IMR-90 (cell line): ENCODE results near the gene ZBTB44. TPM values are rescaled to one million over a fixed set of nuclear protein-coding genes. Genes with fewer than 3 reads are reported as not detected.
"Not testable (repeated sequence)": the region's sequence is repeated elsewhere in the genome, so short reads cannot be mapped to it uniquely, and the experiment has no call there.

ENCODE experiments used
- ATAC-seq: fragments of 200-7000 bp; cut with Tn5 transposase; 2 replicates; pipeline ENCODE4 v1.9.1; 2020; ENCODE audit warnings: low read depth, mild to moderate bottlenecking, moderate library complexity
- BruUV-seq: library from RNA; stranded (reverse); fragments of 400-500 nt; replicated peaks from 2 replicates; lab custom pipeline; 2021; lab: Mats Ljungman, UMichigan
- CTCF ChIA-PET: fragments of 300-600 bp; formaldehyde crosslinking; extraction: SDS; loops from one replicate; lab custom pipeline; 2021; ENCODE audit warnings: antibody characterized with exemption; lab: Yijun Ruan, JAX
- POLR2A ChIA-PET: fragments of 300-600 bp; sonication (Branson Sonifier 250); formaldehyde crosslinking; loops from one replicate; lab custom pipeline; 2022; ENCODE audit warnings: antibody characterized with exemption; ENCODE audit not compliant: unreplicated experiment; lab: Charles Lee
- DNase-seq: peaks from one replicate; pipeline ENCODE4 v3.0.0; 2013
- H2AFZ ChIP-seq: replicated peaks from 2 replicates; pipeline ENCODE3; 2013; ENCODE audit warnings: low read length, mild to moderate bottlenecking; ENCODE audit not compliant: poor library complexity
- H2AK5ac ChIP-seq: 2 replicates; pipeline ENCODE4 v1.6.1; 2013; ENCODE audit warnings: low read depth, low read length, inconsistent platforms
- H2AK9ac ChIP-seq: replicated peaks from 2 replicates; pipeline ENCODE3; 2013; ENCODE audit warnings: mild to moderate bottlenecking, low read depth, low read length, moderate library complexity; ENCODE audit not compliant: poor library complexity
- H2BK120ac ChIP-seq: 2 replicates; pipeline ENCODE4 v1.6.1; 2013; ENCODE audit warnings: low read depth, low read length, inconsistent platforms
- H2BK15ac ChIP-seq: 3 replicates; pipeline ENCODE4 v1.6.1; 2013; ENCODE audit warnings: low read depth, low read length, inconsistent platforms
- H2BK20ac ChIP-seq: 2 replicates; pipeline ENCODE4 v1.6.1; 2013; ENCODE audit warnings: low read depth, mild to moderate bottlenecking, inconsistent platforms, low read length, moderate library complexity
- H2BK5ac ChIP-seq: 2 replicates; pipeline ENCODE4 v1.6.1; 2013; ENCODE audit warnings: mild to moderate bottlenecking, low read depth, low read length, inconsistent platforms; ENCODE audit not compliant: poor library complexity, severe bottlenecking
- H3K14ac ChIP-seq: replicated peaks from 2 replicates; pipeline ENCODE4 v1.6.1; 2013; ENCODE audit warnings: low read depth, low read length, inconsistent platforms
- H3K18ac ChIP-seq: 2 replicates; pipeline ENCODE4 v1.6.1; 2013; ENCODE audit warnings: low read depth, low read length, control low read depth
- H3K23ac ChIP-seq: 2 replicates; pipeline ENCODE4 v1.6.1; 2013; ENCODE audit warnings: low read depth, low read length, inconsistent platforms
- H3K27ac ChIP-seq: 2 replicates; pipeline ENCODE4 v1.5.1; 2013; ENCODE audit warnings: mild to moderate bottlenecking, control low read depth, low read length; ENCODE audit not compliant: insufficient read depth
- H3K27me3 ChIP-seq: 2 replicates; pipeline ENCODE4 v1.6.1; 2013; ENCODE audit warnings: low read length; ENCODE audit not compliant: control insufficient read depth, insufficient read depth
- H3K36me3 ChIP-seq: 2 replicates; pipeline ENCODE4 v1.6.1; 2013; ENCODE audit warnings: low read length, mixed read lengths; ENCODE audit not compliant: control insufficient read depth, insufficient read depth
- H3K4ac ChIP-seq: 2 replicates; pipeline ENCODE4 v1.6.1; 2013; ENCODE audit warnings: low read depth, low read length, inconsistent platforms
- H3K4me1 ChIP-seq: 2 replicates; pipeline ENCODE4 v1.6.1; 2013; ENCODE audit warnings: low read length, mixed read lengths; ENCODE audit not compliant: control insufficient read depth, insufficient read depth
- H3K4me2 ChIP-seq: 2 replicates; pipeline ENCODE4 v1.6.1; 2013; ENCODE audit warnings: low read depth, mild to moderate bottlenecking, control low read depth, low read length, moderate library complexity
- H3K4me3 ChIP-seq: 2 replicates; pipeline ENCODE4 v1.5.1; 2013; ENCODE audit warnings: low read depth, mild to moderate bottlenecking, control low read depth, low read length, moderate library complexity; ENCODE audit not compliant: insufficient read depth
- H3K56ac ChIP-seq: 2 replicates; pipeline ENCODE4 v1.6.1; 2013; ENCODE audit warnings: low read length, inconsistent platforms; ENCODE audit not compliant: insufficient read depth; ENCODE audit errors: extremely low read depth
- H3K79me1 ChIP-seq, 2 experiments: 2 replicates each; pipeline ENCODE4 v1.6.1; 2013; ENCODE audit warnings: low read length in 2 of 2, inconsistent platforms in 1 of 2, low read depth in 1 of 2
- H3K9ac ChIP-seq: 2 replicates; pipeline ENCODE4 v1.6.1; 2013; ENCODE audit warnings: low read depth, low read length, control low read depth
- H3K9me1 ChIP-seq: 2 replicates; pipeline ENCODE4 v1.6.1; 2013; ENCODE audit warnings: low read length, inconsistent platforms; ENCODE audit not compliant: insufficient read depth
- H3K9me3 ChIP-seq: 2 replicates; pipeline ENCODE4 v1.6.1; 2013; ENCODE audit warnings: low read length; ENCODE audit not compliant: control insufficient read depth, insufficient read depth
- H4K20me1 ChIP-seq: 2 replicates; pipeline ENCODE4 v1.6.1; 2013; ENCODE audit warnings: low read length, inconsistent platforms; ENCODE audit not compliant: insufficient read depth
- H4K5ac ChIP-seq: 2 replicates; pipeline ENCODE4 v1.6.1; 2013; ENCODE audit warnings: mild to moderate bottlenecking, low read depth, low read length, control low read depth
- H4K8ac ChIP-seq, 2 experiments: 2 replicates each; pipeline ENCODE4 v1.6.1; 2013; ENCODE audit warnings: low read depth in 2 of 2, low read length in 2 of 2, control low read depth in 1 of 2, inconsistent platforms in 1 of 2
- H4K91ac ChIP-seq: 2 replicates; pipeline ENCODE4 v1.6.1; 2013; ENCODE audit warnings: low read depth, low read length, inconsistent platforms; ENCODE audit not compliant: insufficient read depth
- MXI1 ChIP-seq: IDR thresholded peaks from 2 replicates; pipeline ENCODE4 v1.6.1; 2012; ENCODE audit warnings: low read depth, mild to moderate bottlenecking, low read length, moderate library complexity, borderline replicate concordance
- RFX5 ChIP-seq: IDR thresholded peaks from 2 replicates; pipeline ENCODE4 v1.8.0; 2012; ENCODE audit warnings: low read depth, mild to moderate bottlenecking, low read length, moderate library complexity
- SMC3 ChIP-seq: fragments of 150-350 bp; IDR thresholded peaks from 2 replicates; pipeline ENCODE4 v1.6.1; 2016; ENCODE audit warnings: low read depth, mild to moderate bottlenecking, antibody characterized with exemption, low read length, moderate library complexity
- WGBS, 2 experiments: methylation state at CpG; one replicate each; pipeline versions ENCODE4 v1.1.5 to v1.1.7; 2013; ENCODE audit warnings: missing lambda C conversion rate in 2 of 2; ENCODE audit not compliant: insufficient read length in 1 of 2; ENCODE audit errors: extremely low coverage in 2 of 2; 5-methylcytosine and 5-hydroxymethylcytosine counted together
- dilution Hi-C: fragments of 300-500 bp; cut with HindIII; formaldehyde crosslinking; loops from one replicate; pipeline ENCODE4 v1.14.3; 2018; ENCODE audit warnings: low sequenced_read_pairs; ENCODE audit not compliant: unreplicated experiment
- in situ Hi-C: fragments of 300-500 bp; cut with MboI; formaldehyde crosslinking; loops from 3 replicates; pipeline ENCODE4 v1.14.3; 2019; ENCODE audit warnings: low sequenced_read_pairs, inconsistent platforms, mixed read lengths
- intact Hi-C: fragments of 100-400 bp; cut with micrococcal nuclease; formaldehyde crosslinking; loops from 2 replicates; pipeline ENCODE4 v1.10.0; 2022
- polyA plus RNA-seq, 3 experiments: library from polyadenylated mRNA; depleted of rRNA; stranded (reverse); fragments of >200 nt; gene quantifications; 2 replicates each; pipeline ENCODE4 v1.2.3, GENCODE V29; 2012; ENCODE audit warnings: low replicate concordance in 1 of 3
- total RNA-seq: library from RNA; depleted of rRNA; stranded (reverse); fragments of >200 nt; gene quantifications from 2 replicates; pipeline ENCODE4 v1.2.3, GENCODE V29; 2012
- TF ChIP-seq, protein P1 (sequence below): conservative IDR thresholded peaks from 2 replicates; pipeline ENCODE4 v1.5.1; 2012; ENCODE audit warnings: mild to moderate bottlenecking, low read depth, low read length, improper control_type of control experiment
- TF ChIP-seq, protein P2 (sequence below): fragments of 150-350 bp; IDR thresholded peaks from 2 replicates; pipeline ENCODE4 v1.6.1; 2017; ENCODE audit warnings: mild to moderate bottlenecking, antibody characterized with exemption, low read length, low read depth

Gene ZBTB44
- total and polyA plus RNA-seq, 2 of the 4 experiments (the other 2 are of a cell fraction), result 6.9 to 23.3 TPM

DNA sequence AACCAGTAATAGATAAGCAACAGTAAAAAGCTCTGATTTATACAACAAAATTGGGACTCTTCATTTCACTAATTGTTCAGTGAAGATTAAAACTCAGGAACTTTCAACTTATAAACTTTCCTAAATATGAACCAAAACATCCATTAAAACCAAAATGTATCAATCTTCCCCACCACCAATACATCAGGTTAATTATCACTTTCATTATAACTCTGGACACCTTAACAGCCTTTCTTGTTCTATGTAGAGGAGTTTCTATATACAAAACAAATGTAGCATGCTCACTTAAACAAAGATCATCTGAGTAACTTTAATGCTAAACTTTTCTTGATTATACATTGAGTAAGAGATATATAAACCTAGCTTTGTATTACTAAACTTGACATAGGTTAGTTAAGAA lies 80.4 kb downstream of the ZBTB44 start:
- H4K91ac ChIP-seq, result no peak overlapping the region
- H3K36me3 ChIP-seq, result peaks cover 9% of the 10 kb centered on the region
- no peaks in the 10 kb centered on the region for H3K9me1 ChIP-seq
- no peak overlapping the region for H4K8ac ChIP-seq
- dilution Hi-C loops, result no loop called here
- H2BK120ac ChIP-seq, result no peak overlapping the region
- H3K4ac ChIP-seq, result no peak overlapping the region
- H2AFZ ChIP-seq, result no peak overlapping the region
- ATAC-seq (no peak), DNase-seq (no peak)
- no peak overlapping the region for H3K14ac ChIP-seq
- TF ChIP-seq RFX5 (no peak), SMC3 (no peak), MXI1 (no peak)
- TF ChIP-seq, protein P1, sequence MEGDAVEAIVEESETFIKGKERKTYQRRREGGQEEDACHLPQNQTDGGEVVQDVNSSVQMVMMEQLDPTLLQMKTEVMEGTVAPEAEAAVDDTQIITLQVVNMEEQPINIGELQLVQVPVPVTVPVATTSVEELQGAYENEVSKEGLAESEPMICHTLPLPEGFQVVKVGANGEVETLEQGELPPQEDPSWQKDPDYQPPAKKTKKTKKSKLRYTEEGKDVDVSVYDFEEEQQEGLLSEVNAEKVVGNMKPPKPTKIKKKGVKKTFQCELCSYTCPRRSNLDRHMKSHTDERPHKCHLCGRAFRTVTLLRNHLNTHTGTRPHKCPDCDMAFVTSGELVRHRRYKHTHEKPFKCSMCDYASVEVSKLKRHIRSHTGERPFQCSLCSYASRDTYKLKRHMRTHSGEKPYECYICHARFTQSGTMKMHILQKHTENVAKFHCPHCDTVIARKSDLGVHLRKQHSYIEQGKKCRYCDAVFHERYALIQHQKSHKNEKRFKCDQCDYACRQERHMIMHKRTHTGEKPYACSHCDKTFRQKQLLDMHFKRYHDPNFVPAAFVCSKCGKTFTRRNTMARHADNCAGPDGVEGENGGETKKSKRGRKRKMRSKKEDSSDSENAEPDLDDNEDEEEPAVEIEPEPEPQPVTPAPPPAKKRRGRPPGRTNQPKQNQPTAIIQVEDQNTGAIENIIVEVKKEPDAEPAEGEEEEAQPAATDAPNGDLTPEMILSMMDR, result no peak
- TF ChIP-seq, protein P2, sequence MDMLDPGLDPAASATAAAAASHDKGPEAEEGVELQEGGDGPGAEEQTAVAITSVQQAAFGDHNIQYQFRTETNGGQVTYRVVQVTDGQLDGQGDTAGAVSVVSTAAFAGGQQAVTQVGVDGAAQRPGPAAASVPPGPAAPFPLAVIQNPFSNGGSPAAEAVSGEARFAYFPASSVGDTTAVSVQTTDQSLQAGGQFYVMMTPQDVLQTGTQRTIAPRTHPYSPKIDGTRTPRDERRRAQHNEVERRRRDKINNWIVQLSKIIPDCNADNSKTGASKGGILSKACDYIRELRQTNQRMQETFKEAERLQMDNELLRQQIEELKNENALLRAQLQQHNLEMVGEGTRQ, result no peak
- H3K4me1 ChIP-seq, result no peaks in the 10 kb centered on the region; the same call in 1 of the 2 replicates
- no peak overlapping the region for H3K56ac ChIP-seq
- H4K20me1 ChIP-seq, result no peaks in the 10 kb centered on the region
- H4K5ac ChIP-seq, result no peak overlapping the region
- intact Hi-C loops, result no loop called here
- no peak overlapping the region for H2BK5ac ChIP-seq
- no peak overlapping the region for H3K9ac ChIP-seq
- no peak overlapping the region for H3K4me3 ChIP-seq
- no peaks in the 10 kb centered on the region for H3K79me1 ChIP-seq
- H3K4me2 ChIP-seq, result no peak overlapping the region
- H2AK9ac ChIP-seq, result no peak overlapping the region
- H3K23ac ChIP-seq, result no peak overlapping the region
- no peaks in the 10 kb centered on the region for H3K9me3 ChIP-seq
- in situ Hi-C loops, result no loop called here
- no TSS peak for BruUV-seq
- H3K18ac ChIP-seq, result no peak overlapping the region
- CTCF ChIA-PET, result interaction anchor here (0.5 kb wide), 1 partner anchor 102 kb away, joined by 5 read pairs; no protein-coding TSS in a partner anchor
- no peak overlapping the region for H2BK15ac ChIP-seq
- POLR2A ChIA-PET, result no interaction called here
- no peak overlapping the region for H3K27ac ChIP-seq
- no peak overlapping the region for H2AK5ac ChIP-seq
- no peak overlapping the region for H2BK20ac ChIP-seq
- no peaks in the 10 kb centered on the region for H3K27me3 ChIP-seq

DNA sequence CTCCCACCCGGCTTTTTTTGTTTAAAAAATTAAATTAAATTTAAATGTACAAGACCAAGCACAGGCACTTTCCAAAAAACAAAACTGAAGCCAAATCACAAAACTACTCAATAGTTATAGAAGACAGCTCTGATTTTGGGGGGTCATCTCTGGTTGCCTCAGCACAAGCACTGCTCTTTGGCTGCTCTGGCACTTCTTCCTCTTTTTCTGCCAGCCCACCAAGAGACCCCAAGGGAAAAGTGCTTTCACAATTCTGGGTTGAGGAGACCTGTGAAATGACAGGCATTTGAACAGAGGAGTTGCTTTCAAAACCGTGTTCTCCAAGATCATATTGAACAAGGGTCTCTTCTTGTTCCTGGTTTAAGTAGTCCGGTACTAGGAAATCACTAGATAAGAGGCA lies 80.8 kb downstream of the ZBTB44 start:
- H3K4me2 ChIP-seq, intact Hi-C loops, H4K8ac ChIP-seq, H2BK15ac ChIP-seq, DNase-seq, H3K27me3 ChIP-seq, H4K20me1 ChIP-seq, dilution Hi-C loops, H4K91ac ChIP-seq, H3K9me1 ChIP-seq, in situ Hi-C loops, H2BK5ac ChIP-seq, H2AK9ac ChIP-seq, H3K4me3 ChIP-seq, H3K4me1 ChIP-seq, H3K56ac ChIP-seq, H2BK20ac ChIP-seq, H2AK5ac ChIP-seq, H3K36me3 ChIP-seq, H2AFZ ChIP-seq, H2BK120ac ChIP-seq, H3K23ac ChIP-seq, H3K18ac ChIP-seq, H3K14ac ChIP-seq, ATAC-seq, H4K5ac ChIP-seq, H3K9ac ChIP-seq, H3K79me1 ChIP-seq, POLR2A ChIA-PET, H3K9me3 ChIP-seq, BruUV-seq, H3K27ac ChIP-seq, H3K4ac ChIP-seq: not testable (repeated sequence)
- CTCF ChIA-PET, result interaction anchor here (0.5 kb wide), 1 partner anchor 101 kb away, joined by 5 read pairs; no protein-coding TSS in a partner anchor
- WGBS, 2 experiments, result no CpG with 5 or more reads among the region's 3 CpGs
